ENCODE data around the gene GJB4. TPM values are rescaled to one million over a fixed set of nuclear protein-coding genes. Genes with fewer than 3 reads are reported as not detected.

The GJB4 gene
- total RNA-seq, 1 experiment from 2014 or later = not detected

GRCh38 chr1:34746101-34746500, 13.4 kb upstream of the GJB4 start:
- no peak for TF ChIP-seq CTCF (IDR thresholded peaks at IDR 0.05; ENCODE audit: insufficient read depth in 1 of 2, low read depth in 1 of 2, low read length in 1 of 2, severe bottlenecking in 1 of 2, unreplicated experiment in 1 of 2)
- Mint-ChIP-seq H3K9me3 (ENCODE audit: unreplicated experiment) (no peaks in the 10 kb centered on the region), H3K36me3 (ENCODE audit: insufficient read depth, unreplicated experiment) (no peaks in the 10 kb centered on the region), H3K4me1 (ENCODE audit: low read depth, unreplicated experiment) (peaks cover 10% of the 10 kb centered on the region), H3K4me3 (ENCODE audit: unreplicated experiment) (no peak overlapping the region), H3K27me3 (ENCODE audit: insufficient read depth, unreplicated experiment) (no peaks in the 10 kb centered on the region), H3K27ac (ENCODE audit: unreplicated experiment) (no peak overlapping the region)
- intact Hi-C loops (cut with micrococcal nuclease; ENCODE audit: unreplicated experiment) = no loop called here
- ChIA-PET POLR2A (no interaction called here), CTCF (no interaction called here)
- Histone ChIP-seq H3K36me3 (ENCODE audit: control insufficient read depth, insufficient read depth, low read length) (no peaks in the 10 kb centered on the region), H3K4me1 (peaks cover 10% of the 10 kb centered on the region), H3K27me3 (replicated peaks; ENCODE audit: control insufficient read depth, insufficient read depth, low read length) (no peaks in the 10 kb centered on the region), H3K9me3 (no peaks in the 10 kb centered on the region), H3K4me3 (ENCODE audit: low read depth, low read length) (no peak overlapping the region)
- no peak for DNase-seq
- BruUV-seq (replicated peaks) = no TSS peak

GRCh38 chr1:34746785-34747637, 12.5 kb upstream of the GJB4 start:
- Histone ChIP-seq H3K9me3 (no peaks in the 10 kb centered on the region), H3K36me3 (ENCODE audit: control insufficient read depth, insufficient read depth, low read length) (no peaks in the 10 kb centered on the region), H3K4me3 (ENCODE audit: low read depth, low read length) (no peak overlapping the region), H3K4me1 (peaks cover 10% of the 10 kb centered on the region), H3K27me3 (replicated peaks; ENCODE audit: control insufficient read depth, insufficient read depth, low read length) (no peaks in the 10 kb centered on the region)
- Mint-ChIP-seq H3K4me1 (ENCODE audit: low read depth, unreplicated experiment) (peaks cover 10% of the 10 kb centered on the region), H3K27ac (ENCODE audit: unreplicated experiment) (no peak overlapping the region), H3K36me3 (ENCODE audit: insufficient read depth, unreplicated experiment) (no peaks in the 10 kb centered on the region), H3K27me3 (ENCODE audit: insufficient read depth, unreplicated experiment) (no peaks in the 10 kb centered on the region), H3K4me3 (ENCODE audit: unreplicated experiment) (no peak overlapping the region), H3K9me3 (ENCODE audit: unreplicated experiment) (no peaks in the 10 kb centered on the region)
- TF ChIP-seq CTCF (IDR thresholded peaks at IDR 0.05; ENCODE audit: insufficient read depth in 1 of 2, low read depth in 1 of 2, low read length in 1 of 2, severe bottlenecking in 1 of 2, unreplicated experiment in 1 of 2) = no peak
- POLR2A ChIA-PET = no interaction called here
- CTCF ChIA-PET = no interaction called here
- BruUV-seq (replicated peaks) = no TSS peak
- DNase-seq = no peak
- intact Hi-C loops (cut with micrococcal nuclease; ENCODE audit: unreplicated experiment) = no loop called here

GRCh38 chr1:34747638-34747941, 11.9 kb upstream of the GJB4 start:
- peaks cover 5% of the 10 kb centered on the region for H3K4me1 Mint-ChIP-seq (ENCODE audit: low read depth, unreplicated experiment)
- no peaks in the 10 kb centered on the region for H3K27me3 ChIP-seq (replicated peaks; ENCODE audit: control insufficient read depth, insufficient read depth, low read length)
- intact Hi-C loops (cut with micrococcal nuclease; ENCODE audit: unreplicated experiment) = no loop called here
- BruUV-seq (replicated peaks) = no TSS peak
- H3K36me3 Mint-ChIP-seq (ENCODE audit: insufficient read depth, unreplicated experiment) = no peaks in the 10 kb centered on the region
- no peak for TF ChIP-seq CTCF (IDR thresholded peaks at IDR 0.05; ENCODE audit: insufficient read depth in 1 of 2, low read depth in 1 of 2, low read length in 1 of 2, severe bottlenecking in 1 of 2, unreplicated experiment in 1 of 2)
- POLR2A ChIA-PET = no interaction called here
- no peaks in the 10 kb centered on the region for H3K9me3 ChIP-seq
- no peak overlapping the region for H3K4me3 ChIP-seq (ENCODE audit: low read depth, low read length)
- peaks cover 5% of the 10 kb centered on the region; the same call in 1 of the 2 replicates for H3K4me1 ChIP-seq
- no peak overlapping the region for H3K27ac Mint-ChIP-seq (ENCODE audit: unreplicated experiment)
- no peak overlapping the region for H3K4me3 Mint-ChIP-seq (ENCODE audit: unreplicated experiment)
- CTCF ChIA-PET = no interaction called here
- DNase-seq = no peak
- H3K9me3 Mint-ChIP-seq (ENCODE audit: unreplicated experiment) = no peaks in the 10 kb centered on the region
- H3K36me3 ChIP-seq (ENCODE audit: control insufficient read depth, insufficient read depth, low read length) = no peaks in the 10 kb centered on the region
- no peaks in the 10 kb centered on the region for H3K27me3 Mint-ChIP-seq (ENCODE audit: insufficient read depth, unreplicated experiment)

Data from Caco-2 (cell line).